ENCODE data around the gene GBGT1. TPM values are rescaled to one million over a fixed set of nuclear protein-coding genes. Genes with fewer than 3 reads are reported as not detected.

GBGT1 gene
- total RNA-seq, 1 donor from 2014 or later = 1.1 TPM

GRCh38 chr9:133134388-133135145 lies 29.1 kb downstream of the GBGT1 start:
- FAIRE-seq = no peak
- H3K36me3 ChIP-seq (ENCODE audit: control insufficient read depth, insufficient read depth, low read length) = peaks cover 7% of the 10 kb centered on the region
- DNase-seq (ENCODE audit: low read depth) = peak; percentile 30
- no peaks in the 10 kb centered on the region for H3K27me3 ChIP-seq (ENCODE audit: control insufficient read depth, insufficient read depth, low read length)
- no peak overlapping the region for H3K4me3 ChIP-seq (ENCODE audit: low read depth, low read length)
- TF ChIP-seq CTCF (IDR thresholded peaks at IDR 0.05; ENCODE audit: insufficient read depth, low read length, severe bottlenecking) = no peak

GRCh38 chr9:133133681-133134387 lies 29.9 kb downstream of the GBGT1 start:
- H3K27me3 ChIP-seq (ENCODE audit: control insufficient read depth, insufficient read depth, low read length) = no peaks in the 10 kb centered on the region
- peak; percentile 98 for DNase-seq (ENCODE audit: low read depth)
- peak; percentile 95 for FAIRE-seq
- H3K36me3 ChIP-seq (ENCODE audit: control insufficient read depth, insufficient read depth, low read length) = peaks cover 7% of the 10 kb centered on the region
- no peak overlapping the region for H3K4me3 ChIP-seq (ENCODE audit: low read depth, low read length)
- TF ChIP-seq CTCF (IDR thresholded peaks at IDR 0.05; ENCODE audit: insufficient read depth, low read length, severe bottlenecking) = no peak

- FAIRE-seq = no peak
- DNase-seq (ENCODE audit: low read depth) = no peak
- Histone ChIP-seq H3K36me3 (ENCODE audit: control insufficient read depth, insufficient read depth, low read length) (peaks cover 2% of the 10 kb centered on the region), H3K27me3 (ENCODE audit: control insufficient read depth, insufficient read depth, low read length) (no peaks in the 10 kb centered on the region), H3K4me3 (ENCODE audit: low read depth, low read length) (no peak overlapping the region)
- no peak for TF ChIP-seq CTCF (IDR thresholded peaks at IDR 0.05; ENCODE audit: insufficient read depth, low read length, severe bottlenecking)
Measured at GRCh38 chr9:133132174-133132573, 31.5 kb downstream of the GBGT1 start.

- peaks cover 2% of the 10 kb centered on the region for H3K36me3 ChIP-seq (ENCODE audit: control insufficient read depth, insufficient read depth, low read length)
- DNase-seq (ENCODE audit: low read depth) (no peak), FAIRE-seq (peak; percentile 32)
Measured at GRCh38 chr9:133131506-133131905, 32.2 kb downstream of the GBGT1 start.

GRCh38 chr9:133130685-133131244 lies 32.9 kb downstream of the GBGT1 start:
- DNase-seq (ENCODE audit: low read depth) (no peak), FAIRE-seq (no peak)
- Histone ChIP-seq H3K4me3 (ENCODE audit: low read depth, low read length) (no peak overlapping the region), H3K36me3 (ENCODE audit: control insufficient read depth, insufficient read depth, low read length) (peaks cover 2% of the 10 kb centered on the region), H3K27me3 (ENCODE audit: control insufficient read depth, insufficient read depth, low read length) (no peaks in the 10 kb centered on the region)
- no peak for TF ChIP-seq CTCF (IDR thresholded peaks at IDR 0.05; ENCODE audit: insufficient read depth, low read length, severe bottlenecking)

More at GRCh38 chr9:133131506-133131905, 32.2 kb downstream of the GBGT1 start:
- no peaks in the 10 kb centered on the region for H3K27me3 ChIP-seq (ENCODE audit: control insufficient read depth, insufficient read depth, low read length)
- no peak for TF ChIP-seq CTCF (IDR thresholded peaks at IDR 0.05; ENCODE audit: insufficient read depth, low read length, severe bottlenecking)
- no peak overlapping the region for H3K4me3 ChIP-seq (ENCODE audit: low read depth, low read length)
